SKM-1 (cell line): ENCODE data around the gene CELF2.

ENCODE experiments used
- DNase-seq: peaks from one replicate; lab custom pipeline; 2025; ENCODE audit not compliant: unreplicated experiment; lab: John Stamatoyannopoulos, UW

The CELF2 gene

DNA sequence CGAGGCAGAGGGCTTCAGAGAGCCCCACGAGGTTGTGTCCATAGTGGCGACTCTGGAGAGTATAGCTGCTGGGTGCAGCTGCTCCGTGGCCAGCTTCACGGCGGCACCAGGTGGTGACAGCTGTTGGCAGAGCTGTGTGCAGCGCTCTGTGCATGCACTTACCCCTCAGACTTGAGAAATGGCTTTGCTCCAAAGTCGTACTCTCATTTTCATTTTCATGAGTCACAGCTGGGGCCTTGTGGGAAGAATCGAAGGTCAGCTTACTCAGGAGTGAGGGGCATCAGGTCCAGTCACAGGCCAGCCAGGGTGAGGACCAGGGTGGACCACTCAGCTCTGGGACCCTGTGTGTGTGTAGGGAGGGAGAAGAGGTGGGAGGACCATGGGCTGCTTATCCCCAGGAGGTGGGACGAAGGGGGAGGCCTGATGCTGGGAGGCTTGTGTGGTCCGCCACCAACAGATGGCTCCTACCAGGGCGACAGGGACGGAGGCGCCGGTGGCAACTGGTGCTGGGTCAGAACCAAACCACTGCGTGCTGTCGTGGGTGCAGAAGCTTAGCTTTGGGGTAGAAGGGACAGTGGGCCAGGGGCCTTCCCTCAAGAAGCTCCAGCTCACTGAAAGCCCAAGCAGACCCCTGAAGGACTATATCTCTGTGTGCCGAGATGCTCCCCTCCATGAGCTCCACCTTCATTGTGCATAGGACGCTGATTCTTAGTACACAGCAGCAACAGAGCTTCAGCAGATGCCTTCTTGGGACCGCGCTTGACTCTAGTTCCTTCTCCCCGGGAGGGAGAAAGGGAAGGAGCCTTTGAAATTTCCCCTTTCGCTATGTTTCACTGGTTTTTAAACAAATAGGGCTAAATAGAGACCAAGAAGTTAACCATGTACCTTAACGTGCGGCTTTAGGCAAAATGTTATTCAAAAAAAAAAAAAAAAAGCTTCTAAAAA lies 225.0 kb downstream of the CELF2 start:
- no peak for DNase-seq

DNA sequence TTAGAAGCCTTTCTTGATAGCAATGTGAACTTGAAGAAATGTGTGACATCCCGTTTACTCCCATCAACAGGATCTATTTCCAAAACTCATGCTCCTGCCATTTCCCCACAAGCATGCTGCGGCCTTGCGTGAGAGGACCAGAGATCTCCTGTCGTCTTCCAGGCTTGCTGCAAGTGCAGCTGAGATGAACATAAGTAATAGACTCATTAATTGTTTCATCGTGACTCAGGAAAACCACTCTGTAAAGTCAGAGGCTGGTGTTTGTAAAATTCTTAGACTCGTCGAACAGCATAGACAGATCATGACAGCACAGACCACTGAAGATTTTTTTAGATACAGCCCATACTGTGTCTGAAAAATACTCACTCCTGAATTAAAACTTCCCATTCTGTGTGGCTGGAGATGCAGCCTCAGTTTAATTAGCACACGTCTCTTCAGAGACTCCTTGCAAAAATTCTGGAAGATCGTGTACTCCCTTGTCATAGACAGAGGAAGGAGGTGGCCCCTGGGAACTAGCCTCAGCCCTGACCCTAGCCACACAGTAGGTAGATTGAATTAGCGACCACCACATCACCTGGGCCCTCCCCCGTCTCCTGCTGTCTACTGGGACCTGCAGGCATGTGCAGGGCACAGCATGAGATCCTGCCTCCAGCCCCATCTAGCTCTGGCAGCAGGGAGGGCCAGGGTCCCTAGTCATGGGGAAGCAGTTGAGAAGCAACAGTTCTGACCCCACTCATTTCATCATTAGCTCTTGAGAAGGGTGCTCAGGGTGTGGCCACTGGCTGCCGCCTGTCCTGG lies 226.0 kb downstream of the CELF2 start:
- DNase-seq: no peak

DNA sequence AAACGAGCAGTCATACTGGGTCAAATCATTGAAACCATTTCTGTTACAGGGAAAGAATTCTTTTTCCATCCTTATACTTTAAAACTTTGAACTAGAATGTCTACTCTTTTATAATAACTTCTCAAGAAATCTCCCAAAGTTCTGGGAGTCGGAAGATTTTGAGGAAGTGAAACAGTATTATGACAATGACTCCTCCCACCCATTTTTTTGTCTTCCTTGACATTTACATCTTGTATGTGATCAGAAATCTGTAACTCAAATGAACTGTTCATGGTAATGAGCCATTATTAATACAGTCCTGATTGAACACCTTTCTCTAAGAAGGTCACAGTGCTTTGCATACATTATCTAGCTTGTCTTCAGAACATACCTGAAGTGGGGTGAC lies 227.4 kb downstream of the CELF2 start:
- DNase-seq: no peak

DNA sequence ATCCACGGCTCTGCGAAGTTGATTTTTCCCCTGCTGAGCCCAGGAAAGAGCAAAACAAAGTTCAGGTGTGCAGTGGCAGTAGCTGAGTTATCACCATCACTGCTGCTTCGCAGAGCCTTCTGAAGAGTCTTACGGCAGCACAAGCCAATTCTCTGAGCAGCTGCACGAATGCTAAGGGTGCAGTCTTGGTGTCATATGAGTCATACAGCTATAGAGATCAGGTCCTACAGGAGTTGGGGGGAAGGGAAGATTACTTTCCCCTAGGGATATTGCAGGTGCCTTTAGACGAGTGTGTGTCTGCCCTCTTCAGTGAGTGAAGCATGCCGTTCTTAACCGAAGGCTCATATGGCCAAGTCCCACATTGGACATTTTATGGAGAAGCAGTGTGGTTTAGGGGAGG lies 227.8 kb downstream of the CELF2 start:
- DNase-seq: no peak

DNA sequence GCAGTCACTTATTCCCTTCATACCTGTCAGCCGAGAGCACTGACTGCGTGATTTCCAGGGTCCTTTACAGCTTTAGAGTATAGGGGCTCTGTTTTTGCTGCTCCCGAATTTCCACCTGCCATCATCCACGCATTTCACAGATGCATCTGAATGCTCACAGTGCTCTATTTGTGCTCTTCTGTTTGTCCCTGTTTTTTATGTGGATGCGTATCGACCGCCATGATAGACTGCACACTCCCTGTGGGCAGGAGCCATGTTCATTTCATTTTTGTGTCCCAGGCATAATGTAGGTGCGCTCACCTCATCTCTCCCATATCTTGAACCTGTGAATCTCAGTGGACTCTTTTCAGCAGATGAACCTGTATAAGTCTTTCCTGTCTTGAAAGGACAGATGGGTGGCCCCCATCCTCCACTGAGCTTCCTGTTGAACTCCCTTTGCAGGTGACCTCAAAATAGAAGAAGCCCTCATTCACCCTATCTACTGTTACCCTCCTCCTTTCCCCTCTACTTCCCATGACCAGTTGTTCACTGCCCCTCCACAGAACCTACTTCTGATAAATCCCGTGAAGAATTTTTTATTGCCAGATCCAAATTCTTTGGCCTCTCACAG lies 228.4 kb downstream of the CELF2 start:
- DNase-seq: no peak

DNA sequence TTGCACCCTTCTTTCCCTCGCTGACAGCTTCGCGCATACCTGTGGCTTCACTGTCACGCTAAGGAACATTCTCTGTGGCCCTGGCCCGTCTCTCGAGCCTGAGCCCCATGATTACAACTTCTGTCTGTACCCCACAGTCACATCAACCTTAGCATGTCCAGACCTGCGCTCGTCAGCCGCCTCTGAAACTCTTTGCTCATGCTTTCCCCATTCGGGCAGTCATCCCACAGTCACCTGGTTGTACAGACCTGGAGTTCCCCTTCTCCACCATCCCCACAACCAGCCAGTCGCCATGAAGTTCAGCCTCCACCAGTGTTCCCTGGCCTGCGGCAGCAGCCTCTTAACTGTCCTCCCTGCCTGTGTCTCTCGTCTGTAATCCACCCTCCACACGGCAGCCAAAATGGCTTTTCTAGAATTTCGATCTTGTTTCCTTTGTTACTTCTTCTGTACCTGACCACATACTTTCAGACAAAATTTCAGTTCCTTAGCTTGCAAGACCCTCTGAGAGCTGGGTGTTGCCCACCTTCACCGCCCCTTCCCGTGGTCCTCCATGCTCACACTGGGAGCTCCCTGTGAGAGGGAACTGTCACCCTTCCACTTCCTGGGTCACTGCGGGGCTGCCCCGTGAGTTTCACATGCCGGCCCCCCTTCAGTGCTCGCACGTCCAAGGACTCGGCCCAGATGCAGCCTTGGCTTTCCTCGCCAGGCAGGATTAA lies 229.2 kb downstream of the CELF2 start:
- no peak for DNase-seq

DNA sequence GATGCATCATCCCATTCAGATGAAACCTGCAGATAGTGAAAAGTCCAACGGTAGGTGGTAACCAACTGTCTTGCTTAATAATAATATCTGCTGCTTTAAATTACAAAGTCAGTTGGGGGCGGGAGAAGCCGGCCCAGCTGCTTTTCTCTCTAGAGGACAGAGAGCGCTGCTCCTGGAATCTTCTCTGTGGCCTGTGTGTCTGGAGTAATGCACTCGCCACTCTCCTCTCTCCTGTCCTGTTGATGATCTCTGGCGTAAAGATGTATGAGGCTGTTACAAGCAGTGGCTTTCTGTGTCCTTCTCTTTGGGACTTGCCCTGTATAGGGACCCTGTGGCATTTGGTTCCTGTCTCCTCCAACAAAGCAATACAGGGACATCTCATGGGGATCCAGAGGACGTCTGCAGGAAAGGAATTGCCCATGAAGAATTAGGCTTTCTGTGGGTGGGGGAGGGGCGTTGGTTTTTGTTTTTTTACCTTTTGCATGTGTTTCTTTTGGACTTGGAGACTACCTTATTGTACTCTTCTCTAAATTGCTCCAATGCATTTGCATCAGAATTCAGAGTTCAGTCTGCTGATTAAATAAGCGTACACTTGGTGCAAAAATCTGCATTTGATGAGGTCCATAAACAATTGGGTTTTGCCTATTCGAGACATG lies 231.6 kb downstream of the CELF2 start:
- DNase-seq: no peak

DNA sequence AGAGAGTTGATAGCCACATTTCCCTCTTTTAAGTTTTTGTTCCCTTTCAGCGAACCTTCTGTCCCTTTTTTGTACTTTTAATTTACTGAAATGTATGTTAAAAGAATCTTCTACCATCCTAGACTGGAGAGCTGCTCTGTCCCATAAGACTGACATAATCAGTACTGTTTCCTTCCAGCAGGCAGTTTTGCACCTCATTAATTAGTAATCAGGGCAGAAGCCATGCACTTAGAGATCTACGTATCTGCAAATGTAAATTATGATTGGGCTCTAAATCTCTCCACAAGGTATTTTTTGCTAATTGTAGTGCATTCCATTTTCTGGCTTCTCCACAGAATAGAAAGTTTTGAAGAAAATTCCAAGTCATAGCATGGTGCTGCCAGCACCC lies 232.1 kb downstream of the CELF2 start:
- DNase-seq: no peak

DNA sequence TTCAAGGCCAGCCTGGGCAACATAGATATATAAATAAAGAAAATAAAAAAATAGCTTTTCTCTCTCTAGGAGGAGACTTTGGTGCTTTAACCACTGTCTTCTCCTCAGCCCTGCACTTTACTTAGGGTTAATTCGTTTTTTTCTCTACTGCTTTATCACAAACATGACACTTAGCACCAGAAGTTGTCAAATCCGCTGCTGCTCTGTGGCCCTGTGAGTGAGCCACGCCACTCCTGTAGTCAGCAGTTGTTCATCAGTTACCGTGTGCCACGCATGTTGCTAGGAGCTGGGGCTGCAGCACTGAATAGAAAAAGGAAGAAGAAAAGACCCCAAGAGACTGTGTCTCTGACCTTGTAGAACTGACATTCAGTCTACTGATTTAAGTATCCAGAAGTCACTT lies 232.6 kb downstream of the CELF2 start:
- DNase-seq: no peak

DNA sequence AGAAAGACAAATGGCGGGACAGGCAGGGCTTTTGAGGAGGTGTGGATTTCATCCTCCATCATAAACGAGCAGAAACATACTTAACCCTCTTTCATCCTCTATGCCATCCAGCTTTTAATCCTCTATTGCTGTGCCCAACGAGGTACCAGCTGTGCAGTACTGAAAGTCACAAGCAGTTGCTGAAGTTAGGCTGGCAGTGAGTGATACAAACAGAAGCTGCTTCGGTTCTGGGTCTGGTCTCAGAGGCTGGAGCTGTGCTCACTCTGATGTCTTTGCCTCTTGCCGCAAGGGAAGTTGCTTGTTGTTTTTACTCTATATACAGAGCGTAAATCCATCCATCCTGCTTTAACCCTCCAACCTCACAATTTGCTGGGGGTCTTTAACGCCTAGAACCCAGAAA lies 235.2 kb downstream of the CELF2 start:
- DNase-seq: no peak

DNA sequence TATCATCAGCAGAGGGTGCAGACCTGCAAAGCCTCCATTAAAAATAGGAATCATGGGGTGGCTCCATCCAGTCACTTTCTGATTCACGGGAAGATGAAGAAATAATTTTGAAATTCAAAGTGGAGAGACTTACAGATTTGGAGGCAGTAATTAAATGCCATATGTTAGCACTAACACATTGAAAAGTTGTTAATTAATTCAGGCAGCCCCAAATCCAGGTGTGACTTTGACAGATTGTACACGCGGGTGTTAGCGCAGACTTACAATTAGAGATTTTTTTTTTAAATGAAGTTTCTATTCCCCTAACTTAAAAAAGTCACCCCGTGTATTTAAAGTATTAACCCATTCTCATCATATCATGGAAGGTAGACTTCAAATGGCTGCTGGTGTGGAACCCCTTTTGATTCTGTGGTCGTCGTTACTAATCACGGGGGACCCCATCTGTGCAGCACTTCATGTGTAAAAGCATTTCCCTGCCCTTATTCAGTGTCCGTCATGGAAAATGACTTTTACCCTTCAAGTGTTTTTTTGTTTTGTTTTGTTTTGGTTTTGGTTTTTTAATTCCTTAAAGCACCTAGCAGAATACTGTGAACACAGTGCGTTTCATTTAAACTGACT lies 235.8 kb downstream of the CELF2 start:
- no peak for DNase-seq

DNA sequence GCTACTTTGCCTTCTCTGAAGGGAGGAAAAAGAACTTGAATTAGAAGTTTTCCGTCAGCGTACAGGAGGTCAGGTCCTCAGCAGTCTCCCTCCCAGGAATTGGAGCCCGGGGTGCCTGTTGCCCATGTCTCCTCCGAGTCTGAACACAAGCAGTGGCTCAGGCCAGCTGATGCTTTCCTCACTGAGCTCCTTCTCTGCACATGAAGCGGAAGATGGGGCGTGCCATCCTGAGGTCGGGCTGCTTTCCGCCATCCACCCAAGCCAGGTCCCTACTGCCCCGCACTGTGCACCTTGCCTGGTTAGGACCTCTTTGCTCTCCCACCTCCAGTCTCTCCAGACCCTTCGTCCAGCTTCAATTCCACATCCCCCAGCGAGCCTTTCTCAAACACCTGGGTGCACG lies 237.5 kb downstream of the CELF2 start:
- no peak for DNase-seq

DNA sequence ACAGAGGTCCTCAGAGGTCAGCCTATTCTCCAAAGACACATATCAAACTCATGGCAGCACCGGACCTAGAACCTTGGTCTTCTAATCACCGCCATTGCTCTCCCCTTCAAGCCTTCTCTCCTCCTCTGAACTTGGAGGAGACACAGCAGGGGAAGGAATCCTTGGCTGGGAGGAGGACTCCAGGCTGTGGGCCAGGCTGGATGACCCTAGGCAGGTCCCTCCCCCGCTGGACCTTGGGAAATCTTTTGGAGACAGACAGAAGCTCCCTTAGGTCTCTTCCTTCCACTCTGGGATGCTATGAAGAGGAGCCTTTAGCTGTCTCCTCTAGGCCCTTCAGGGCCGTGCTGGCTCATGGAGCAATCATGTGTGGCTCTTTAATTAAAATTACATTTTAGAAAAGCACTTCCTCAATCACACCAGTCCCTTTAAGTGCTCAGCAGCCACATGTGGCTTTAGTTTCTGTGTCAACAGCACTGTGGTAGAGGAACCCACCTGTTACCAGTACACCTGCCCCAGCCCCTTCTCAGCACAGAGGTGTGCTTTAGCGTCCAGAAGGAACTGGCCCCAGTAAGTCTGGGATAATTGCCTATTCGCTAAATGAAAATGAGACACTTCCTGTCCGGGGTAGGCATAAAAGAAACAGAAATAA lies 238.2 kb downstream of the CELF2 start:
- DNase-seq: no peak

DNA sequence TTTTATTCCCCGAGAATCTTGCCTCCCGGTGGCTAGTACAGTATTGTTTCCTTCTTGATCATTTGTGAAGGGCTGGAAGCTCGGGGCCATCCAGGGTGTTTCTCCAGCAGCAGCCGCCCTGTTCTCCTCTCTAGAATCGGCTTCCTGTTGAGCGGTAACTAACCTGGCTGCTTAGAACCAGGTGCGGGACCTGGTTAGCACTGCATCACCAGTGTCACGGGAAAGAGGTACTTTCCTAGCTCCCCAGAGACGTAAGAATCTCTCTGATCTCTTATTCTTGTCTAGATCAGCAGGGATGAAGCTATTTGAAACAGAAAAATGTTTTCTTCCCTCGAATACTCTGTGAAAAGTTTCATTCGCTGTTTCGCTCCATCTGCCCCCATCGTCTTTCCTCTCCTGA lies 239.2 kb downstream of the CELF2 start:
- DNase-seq: no peak

DNA sequence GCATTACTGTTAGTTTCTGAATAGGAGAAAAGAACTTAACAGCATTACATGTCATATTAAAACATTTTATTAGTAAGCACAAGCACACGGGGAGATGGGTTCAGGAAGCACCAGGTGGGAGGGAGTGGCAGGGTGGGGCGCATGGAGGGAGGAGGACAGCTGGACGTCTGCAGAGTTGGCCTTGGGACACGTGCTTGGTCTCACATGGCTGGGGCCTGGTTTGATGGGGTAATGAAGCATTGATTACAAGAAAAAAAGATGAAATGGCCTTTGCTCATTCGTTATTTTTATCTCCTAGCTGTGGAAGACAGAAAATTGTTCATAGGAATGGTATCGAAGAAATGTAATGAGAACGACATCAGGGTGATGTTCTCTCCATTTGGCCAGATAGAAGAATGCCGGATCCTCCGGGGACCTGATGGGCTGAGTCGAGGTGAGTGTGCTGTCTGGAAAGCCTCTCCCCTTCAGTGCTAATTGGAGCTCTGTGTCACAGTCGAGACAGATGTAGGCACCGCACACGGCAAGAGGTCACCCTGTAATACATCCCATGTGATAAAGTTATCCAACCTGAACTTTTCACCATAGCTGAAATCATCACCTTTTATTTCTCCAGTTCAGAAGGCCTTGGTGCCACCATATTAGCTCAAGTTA lies 239.9 kb downstream of the CELF2 start:
- DNase-seq: no peak

DNA sequence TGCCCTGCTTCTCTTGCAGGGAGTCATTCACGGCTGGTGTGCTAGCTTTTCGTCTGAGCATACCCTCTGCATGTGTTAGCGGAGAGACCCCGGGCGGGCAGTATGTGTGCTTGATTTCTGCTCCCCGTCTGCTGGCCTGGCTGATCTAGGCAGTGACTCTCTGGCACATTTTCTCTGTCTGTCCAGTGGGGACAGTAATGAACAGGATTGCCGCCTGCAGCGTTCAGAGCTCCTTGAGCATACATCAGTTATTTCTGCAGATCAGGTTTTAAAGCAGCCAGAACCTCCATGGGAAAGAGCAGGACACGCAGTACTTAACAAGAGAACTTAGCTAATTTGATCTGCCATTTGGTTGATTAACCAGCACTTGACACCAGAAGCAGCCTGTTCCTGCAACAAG lies 242.5 kb downstream of the CELF2 start:
- no peak for DNase-seq

DNA sequence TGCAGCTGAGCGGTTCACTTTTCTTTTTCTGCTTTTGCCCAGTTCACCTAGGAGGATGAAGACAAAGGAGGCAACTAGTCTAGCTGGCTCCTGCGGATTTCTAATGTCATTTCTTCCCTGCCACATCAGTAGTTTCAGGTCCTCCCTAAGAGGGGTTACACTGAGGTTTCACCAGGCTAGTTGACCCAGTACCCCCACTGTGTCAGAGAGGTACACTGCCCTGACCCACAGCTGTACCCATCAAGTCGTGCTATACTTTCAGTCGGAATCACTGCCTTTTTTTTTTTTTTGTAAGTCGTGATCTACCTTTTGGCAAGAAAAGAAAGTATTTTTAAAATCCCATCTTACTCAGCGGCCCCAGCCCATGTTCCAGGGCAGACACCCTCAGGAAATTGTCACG lies 243.5 kb downstream of the CELF2 start:
- no peak for DNase-seq

DNA sequence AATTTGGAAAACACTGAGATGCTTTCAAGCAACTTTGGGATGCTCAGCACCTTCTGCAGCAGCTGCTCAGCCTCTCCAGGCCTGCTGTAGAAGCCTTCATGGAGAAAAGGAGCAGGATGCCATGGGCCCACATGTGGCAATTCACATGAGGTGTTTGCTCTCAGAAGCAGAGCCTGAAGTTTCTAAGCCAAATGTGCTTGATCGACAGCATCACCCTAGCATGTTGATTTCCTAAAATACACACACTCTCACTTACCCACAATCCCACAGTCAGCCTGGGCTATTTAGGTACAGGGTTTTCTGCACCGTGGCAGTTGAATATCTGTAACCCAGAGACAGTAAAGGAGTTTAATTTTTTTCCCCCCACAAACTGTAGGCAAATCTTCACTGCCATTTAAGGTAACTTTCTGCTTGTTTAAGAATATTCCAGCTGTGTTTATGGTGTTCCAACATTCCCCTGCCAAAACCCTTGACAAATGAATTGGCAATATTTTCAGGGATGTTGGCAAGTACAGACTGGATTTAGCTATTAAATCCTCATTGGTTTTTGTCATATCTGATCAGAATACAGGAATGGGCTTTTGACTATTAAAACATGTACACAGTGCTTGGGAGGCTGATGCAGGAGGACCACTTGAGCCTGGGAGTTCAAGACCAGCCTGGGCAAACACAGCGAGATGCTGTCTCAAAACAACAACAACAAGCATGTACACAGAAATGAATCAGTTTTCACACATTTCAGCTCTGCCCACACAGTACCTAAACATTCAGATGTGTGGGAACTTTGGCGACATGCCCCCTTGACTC lies 244.2 kb downstream of the CELF2 start:
- no peak for DNase-seq
